ENCODE data around the gene SLC22A17. TPM values are rescaled to one million over a fixed set of nuclear protein-coding genes. Genes with fewer than 3 reads are reported as not detected.

SLC22A17 gene
- total and polyA plus RNA-seq, 2 of the 4 experiments (the other 2 are of a cell fraction): 6.6 to 36.0 TPM

DNA sequence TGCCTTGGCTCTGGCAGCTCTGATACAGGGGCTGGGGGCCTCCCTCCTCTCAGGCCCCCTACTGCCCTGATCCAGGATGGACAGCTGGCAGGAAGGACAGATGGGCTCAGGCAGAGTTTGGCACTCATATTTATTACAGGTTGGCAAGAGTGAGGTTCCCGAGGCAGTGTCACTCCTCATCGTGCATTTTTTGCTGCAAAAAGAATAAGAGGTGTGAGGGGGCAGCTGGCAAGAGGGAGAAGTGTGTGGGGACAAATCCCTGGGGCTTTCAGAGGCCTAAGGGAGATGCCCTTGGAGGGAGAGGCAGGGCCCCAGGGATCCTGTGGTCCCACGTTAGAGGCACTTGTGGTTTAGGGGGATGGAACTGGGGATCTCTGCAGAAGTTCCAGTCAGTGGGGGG is 29.2 kb upstream of the SLC22A17 start:
- Histone ChIP-seq H3K23ac (ENCODE audit: low read depth, low read length) (no peak overlapping the region), H3K18ac (ENCODE audit: low read depth, low read length) (no peak overlapping the region), H3K9me3 (ENCODE audit: control insufficient read depth, insufficient read depth, low read length) (no peaks in the 10 kb centered on the region), H4K5ac (ENCODE audit: low read depth, low read length) (no peak overlapping the region), H2AK9ac (replicated peaks; ENCODE audit: low read depth, low read length, poor library complexity) (no peak overlapping the region), H2AK5ac (ENCODE audit: low read depth, low read length) (no peak overlapping the region), H3K4me2 (ENCODE audit: low read depth, low read length) (no peak overlapping the region), H3K27ac (ENCODE audit: insufficient read depth, low read length) (no peak overlapping the region), H3K9me1 (ENCODE audit: insufficient read depth, low read length) (no peaks in the 10 kb centered on the region), H4K8ac (ENCODE audit: low read depth in 2 of 2, low read length in 2 of 2) (no peak overlapping the region), H3K36me3 (ENCODE audit: control insufficient read depth, insufficient read depth, low read length) (no peaks in the 10 kb centered on the region), H3K14ac (replicated peaks; ENCODE audit: low read depth, low read length) (no peak overlapping the region), H3K4ac (ENCODE audit: low read depth, low read length) (no peak overlapping the region), H4K91ac (ENCODE audit: insufficient read depth, low read depth, low read length) (no peak overlapping the region), H2BK15ac (ENCODE audit: low read depth, low read length) (no peak overlapping the region), H2BK20ac (ENCODE audit: low read depth, low read length) (no peak overlapping the region), H4K20me1 (ENCODE audit: insufficient read depth, low read length) (no peaks in the 10 kb centered on the region), H3K56ac (ENCODE audit: extremely low read depth, insufficient read depth, low read length) (no peak overlapping the region), H3K4me3 (ENCODE audit: insufficient read depth, low read depth, low read length) (no peak overlapping the region), H3K27me3 (ENCODE audit: control insufficient read depth, insufficient read depth, low read length) (peaks cover 46% of the 10 kb centered on the region), H3K4me1 (ENCODE audit: control insufficient read depth, insufficient read depth, low read length) (no peaks in the 10 kb centered on the region), H2BK5ac (ENCODE audit: low read depth, low read length, poor library complexity, severe bottlenecking) (no peak overlapping the region), H2AFZ (replicated peaks; ENCODE audit: low read length, poor library complexity) (no peak overlapping the region), H2BK120ac (ENCODE audit: low read depth, low read length) (no peak overlapping the region), H3K79me1 (ENCODE audit: low read depth in 1 of 2, low read length in 2 of 2) (no peaks in the 10 kb centered on the region), H3K9ac (ENCODE audit: low read depth, low read length) (no peak overlapping the region)
- dilution Hi-C loops (cut with HindIII; ENCODE audit: low sequenced_read_pairs, unreplicated experiment): no loop called here
- DNase-seq (no peak), ATAC-seq (ENCODE audit: low read depth) (no peak)
- no TSS peak for BruUV-seq (replicated peaks)
- TF ChIP-seq, protein P1, sequence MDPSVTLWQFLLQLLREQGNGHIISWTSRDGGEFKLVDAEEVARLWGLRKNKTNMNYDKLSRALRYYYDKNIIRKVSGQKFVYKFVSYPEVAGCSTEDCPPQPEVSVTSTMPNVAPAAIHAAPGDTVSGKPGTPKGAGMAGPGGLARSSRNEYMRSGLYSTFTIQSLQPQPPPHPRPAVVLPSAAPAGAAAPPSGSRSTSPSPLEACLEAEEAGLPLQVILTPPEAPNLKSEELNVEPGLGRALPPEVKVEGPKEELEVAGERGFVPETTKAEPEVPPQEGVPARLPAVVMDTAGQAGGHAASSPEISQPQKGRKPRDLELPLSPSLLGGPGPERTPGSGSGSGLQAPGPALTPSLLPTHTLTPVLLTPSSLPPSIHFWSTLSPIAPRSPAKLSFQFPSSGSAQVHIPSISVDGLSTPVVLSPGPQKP (IDR thresholded peaks at IDR 0.05; ENCODE audit: borderline replicate concordance, low read depth, low read length): no peak
- TF ChIP-seq, protein P2, sequence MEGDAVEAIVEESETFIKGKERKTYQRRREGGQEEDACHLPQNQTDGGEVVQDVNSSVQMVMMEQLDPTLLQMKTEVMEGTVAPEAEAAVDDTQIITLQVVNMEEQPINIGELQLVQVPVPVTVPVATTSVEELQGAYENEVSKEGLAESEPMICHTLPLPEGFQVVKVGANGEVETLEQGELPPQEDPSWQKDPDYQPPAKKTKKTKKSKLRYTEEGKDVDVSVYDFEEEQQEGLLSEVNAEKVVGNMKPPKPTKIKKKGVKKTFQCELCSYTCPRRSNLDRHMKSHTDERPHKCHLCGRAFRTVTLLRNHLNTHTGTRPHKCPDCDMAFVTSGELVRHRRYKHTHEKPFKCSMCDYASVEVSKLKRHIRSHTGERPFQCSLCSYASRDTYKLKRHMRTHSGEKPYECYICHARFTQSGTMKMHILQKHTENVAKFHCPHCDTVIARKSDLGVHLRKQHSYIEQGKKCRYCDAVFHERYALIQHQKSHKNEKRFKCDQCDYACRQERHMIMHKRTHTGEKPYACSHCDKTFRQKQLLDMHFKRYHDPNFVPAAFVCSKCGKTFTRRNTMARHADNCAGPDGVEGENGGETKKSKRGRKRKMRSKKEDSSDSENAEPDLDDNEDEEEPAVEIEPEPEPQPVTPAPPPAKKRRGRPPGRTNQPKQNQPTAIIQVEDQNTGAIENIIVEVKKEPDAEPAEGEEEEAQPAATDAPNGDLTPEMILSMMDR (conservative IDR thresholded peaks at IDR 0.05; ENCODE audit: low read depth, low read length): no peak
- TF ChIP-seq BHLHE40 (IDR thresholded peaks at IDR 0.05; ENCODE audit: low read depth, low read length): no peak
- no peak for TF ChIP-seq MXI1 (IDR thresholded peaks at IDR 0.05; ENCODE audit: borderline replicate concordance, low read depth, low read length)
- TF ChIP-seq RCOR1 (IDR thresholded peaks at IDR 0.05; ENCODE audit: insufficient replicate concordance, low read length): no peak
- TF ChIP-seq RAD21 (IDR thresholded peaks at IDR 0.05; ENCODE audit: low read length): no peak
- intact Hi-C loops (cut with micrococcal nuclease): loop anchor here (2.0 kb wide), 1 partner anchor 117 kb away; no protein-coding TSS in a partner anchor
- CTCF ChIA-PET: no interaction called here
- WGBS, 2 experiments (ENCODE audit: extremely low coverage in 2 of 2, insufficient read length in 1 of 2): 79% methylated on average over 2 of the region's 3 CpGs; no CpG with 5 or more reads in 1 of the 2 experiments
- POLR2A ChIA-PET (ENCODE audit: unreplicated experiment): no interaction called here
- in situ Hi-C loops (cut with MboI; ENCODE audit: low sequenced_read_pairs): no loop called here
